ENCODE results near the gene ABT1. TPM values are rescaled to one million over a fixed set of nuclear protein-coding genes. Genes with fewer than 3 reads are reported as not detected.

The ABT1 gene
- total RNA-seq, 4 donors from 2014 or later, result 11.0 to 22.1 (median 13.5) TPM

GRCh38 chr6:26598267-26598666 lies 1.5 kb downstream of the ABT1 start:
- DNase-seq (ENCODE audit: low spot score) (no peak), ATAC-seq (ENCODE audit: low FRiP score) (no peak)
- TF ChIP-seq, protein P1, sequence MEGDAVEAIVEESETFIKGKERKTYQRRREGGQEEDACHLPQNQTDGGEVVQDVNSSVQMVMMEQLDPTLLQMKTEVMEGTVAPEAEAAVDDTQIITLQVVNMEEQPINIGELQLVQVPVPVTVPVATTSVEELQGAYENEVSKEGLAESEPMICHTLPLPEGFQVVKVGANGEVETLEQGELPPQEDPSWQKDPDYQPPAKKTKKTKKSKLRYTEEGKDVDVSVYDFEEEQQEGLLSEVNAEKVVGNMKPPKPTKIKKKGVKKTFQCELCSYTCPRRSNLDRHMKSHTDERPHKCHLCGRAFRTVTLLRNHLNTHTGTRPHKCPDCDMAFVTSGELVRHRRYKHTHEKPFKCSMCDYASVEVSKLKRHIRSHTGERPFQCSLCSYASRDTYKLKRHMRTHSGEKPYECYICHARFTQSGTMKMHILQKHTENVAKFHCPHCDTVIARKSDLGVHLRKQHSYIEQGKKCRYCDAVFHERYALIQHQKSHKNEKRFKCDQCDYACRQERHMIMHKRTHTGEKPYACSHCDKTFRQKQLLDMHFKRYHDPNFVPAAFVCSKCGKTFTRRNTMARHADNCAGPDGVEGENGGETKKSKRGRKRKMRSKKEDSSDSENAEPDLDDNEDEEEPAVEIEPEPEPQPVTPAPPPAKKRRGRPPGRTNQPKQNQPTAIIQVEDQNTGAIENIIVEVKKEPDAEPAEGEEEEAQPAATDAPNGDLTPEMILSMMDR (IDR thresholded peaks at IDR 0.05), result no peak

- DNase-seq (ENCODE audit: low spot score), result no peak
- TF ChIP-seq, protein P1 (IDR thresholded peaks at IDR 0.05), result no peak
Observed at GRCh38 chr6:26599134-26599533, 2.4 kb downstream of the ABT1 start.

GRCh38 chr6:26599591-26599990 lies 2.8 kb downstream of the ABT1 start:
- TF ChIP-seq, protein P1 (IDR thresholded peaks at IDR 0.05), result no peak
- no peak for ATAC-seq (ENCODE audit: low FRiP score)
- DNase-seq (ENCODE audit: low spot score), result no peak

More at GRCh38 chr6:26599134-26599533, 2.4 kb downstream of the ABT1 start:
- ATAC-seq (ENCODE audit: low FRiP score), result no peak

DNA sequence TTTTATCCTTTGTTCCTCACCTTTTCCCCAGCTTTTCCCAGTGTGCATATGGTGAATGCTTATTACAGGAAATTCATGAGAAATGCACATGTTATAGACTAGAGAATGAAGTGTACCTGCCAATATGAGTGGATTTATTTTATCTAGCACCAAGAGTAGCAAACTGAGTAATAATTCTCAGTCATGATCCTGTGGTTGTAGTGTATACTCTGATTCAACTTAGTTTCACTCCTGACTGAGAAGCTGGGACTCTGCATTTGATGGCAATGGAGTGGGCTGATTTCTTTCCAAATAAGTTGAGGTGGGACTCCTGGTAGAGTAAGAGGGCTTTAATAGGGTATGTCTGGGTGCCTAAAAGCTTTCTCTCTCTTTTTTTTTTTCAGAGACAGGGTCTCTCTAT lies 4.0 kb downstream of the ABT1 start:
- DNase-seq (ENCODE audit: low spot score) (no peak), ATAC-seq (ENCODE audit: low FRiP score) (no peak)
- TF ChIP-seq, protein P1 (IDR thresholded peaks at IDR 0.05), result no peak

DNA sequence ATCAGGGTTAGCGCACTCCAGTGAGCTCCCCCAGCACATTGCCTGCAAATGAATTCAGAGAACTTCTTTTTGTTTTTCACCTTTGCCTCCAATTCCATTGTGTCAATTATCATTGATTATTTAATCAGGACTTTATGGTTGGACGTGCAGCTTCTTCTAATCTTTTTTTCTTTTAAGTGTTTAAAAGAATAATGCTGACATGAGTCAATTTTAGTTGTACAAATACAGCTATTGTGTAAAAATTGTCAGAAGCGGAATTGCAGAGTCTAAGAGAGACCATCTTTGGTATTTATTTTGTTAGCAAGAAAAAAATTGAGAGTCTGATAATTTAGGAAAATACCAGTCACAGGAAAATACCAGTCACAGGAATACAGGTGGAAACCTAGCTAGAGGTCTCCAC lies 5.5 kb downstream of the ABT1 start:
- TF ChIP-seq, protein P1 (IDR thresholded peaks at IDR 0.05), result no peak
- no peak for DNase-seq (ENCODE audit: low spot score)
- no peak for ATAC-seq (ENCODE audit: low FRiP score)

DNA sequence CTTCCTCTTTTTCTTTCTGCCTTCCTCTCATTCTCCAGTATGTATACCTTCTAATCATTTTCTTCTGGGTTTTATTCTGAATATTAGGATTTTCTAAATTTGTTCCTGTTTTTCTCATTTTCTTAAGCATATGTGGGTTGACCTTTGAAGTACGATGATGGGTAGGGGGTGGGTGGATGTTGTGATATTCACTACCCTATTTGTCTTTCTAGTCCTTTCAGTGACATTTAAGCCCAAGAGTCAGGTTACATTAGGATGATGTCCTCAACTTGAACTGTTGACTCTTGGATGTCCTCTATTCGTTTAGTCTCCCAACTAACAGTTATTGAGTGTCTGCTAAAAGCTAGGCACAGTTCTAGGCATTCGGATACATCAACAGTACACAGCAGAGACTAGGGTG lies 7.3 kb downstream of the ABT1 start:
- DNase-seq (ENCODE audit: low spot score) (no peak), ATAC-seq (ENCODE audit: low FRiP score) (no peak)
- TF ChIP-seq, protein P1 (IDR thresholded peaks at IDR 0.05), result no peak

DNA sequence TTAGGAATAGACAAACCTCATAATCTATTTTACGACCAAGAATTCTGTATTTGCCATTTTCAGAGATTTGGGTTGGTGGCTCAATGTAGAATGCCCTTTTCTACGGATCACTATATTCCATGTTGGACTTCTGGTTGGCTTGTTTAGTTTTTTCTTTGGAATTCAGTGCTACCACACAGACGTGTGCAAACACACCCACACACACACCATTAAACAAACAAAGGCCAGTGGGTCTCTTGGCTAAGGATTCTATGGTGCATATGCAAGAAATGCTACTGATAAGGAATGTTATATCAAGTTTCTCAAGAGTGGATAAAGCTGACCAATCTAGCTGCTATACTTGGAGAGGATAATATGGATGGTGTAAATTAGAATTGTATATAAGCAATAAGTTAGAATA lies 8.0 kb downstream of the ABT1 start:
- DNase-seq (ENCODE audit: low spot score) (no peak), ATAC-seq (ENCODE audit: low FRiP score) (no peak)
- TF ChIP-seq, protein P1 (IDR thresholded peaks at IDR 0.05), result no peak
